Fibroblast of villous mesenchyme (primary cell): Measurements from ENCODE around the gene TERT. TPM values are rescaled to one million over a fixed set of nuclear protein-coding genes. Genes with fewer than 3 reads are reported as not detected.

Source experiments
- DNase-seq: peaks from one replicate; pipeline ENCODE4 v3.0.0-alpha.2; 2010; ENCODE audit warnings: low read depth
- H3K4me3 ChIP-seq: 2 replicates; pipeline ENCODE4 v1.5.1; 2011; ENCODE audit warnings: low read depth, mild to moderate bottlenecking, low read length
- CTCF ChIP-seq: IDR thresholded peaks from 2 replicates; pipeline ENCODE4 v1.5.1; 2012; ENCODE audit warnings: low read depth, mild to moderate bottlenecking, low read length; ENCODE audit not compliant: insufficient read depth
- total RNA-seq: library from RNA; depleted of rRNA; stranded (reverse); fragments of >200 nt; gene quantifications from 2 replicates; pipeline ENCODE4 v1.2.3, GENCODE V29; 2012

TERT gene
- total RNA-seq, 1 donor: not detected

- no peak for DNase-seq
- no peak for TF ChIP-seq CTCF
- no peak overlapping the region for H3K4me3 ChIP-seq
Observed at GRCh38 chr5:1210832-1211251, 84.0 kb downstream of the TERT start.

- H3K4me3 ChIP-seq: no peak overlapping the region
- DNase-seq: no peak
- TF ChIP-seq CTCF: no peak
Observed at GRCh38 chr5:1209896-1210776, 84.7 kb downstream of the TERT start.

GRCh38 chr5:1209489-1209852 is 85.4 kb downstream of the TERT start:
- no peak overlapping the region for H3K4me3 ChIP-seq
- DNase-seq: no peak
- TF ChIP-seq CTCF: no peak

- TF ChIP-seq CTCF: peak; percentile 50
- DNase-seq: peak; percentile 12
- no peak overlapping the region for H3K4me3 ChIP-seq
Observed at GRCh38 chr5:1208743-1209488, 86.0 kb downstream of the TERT start.

DNA sequence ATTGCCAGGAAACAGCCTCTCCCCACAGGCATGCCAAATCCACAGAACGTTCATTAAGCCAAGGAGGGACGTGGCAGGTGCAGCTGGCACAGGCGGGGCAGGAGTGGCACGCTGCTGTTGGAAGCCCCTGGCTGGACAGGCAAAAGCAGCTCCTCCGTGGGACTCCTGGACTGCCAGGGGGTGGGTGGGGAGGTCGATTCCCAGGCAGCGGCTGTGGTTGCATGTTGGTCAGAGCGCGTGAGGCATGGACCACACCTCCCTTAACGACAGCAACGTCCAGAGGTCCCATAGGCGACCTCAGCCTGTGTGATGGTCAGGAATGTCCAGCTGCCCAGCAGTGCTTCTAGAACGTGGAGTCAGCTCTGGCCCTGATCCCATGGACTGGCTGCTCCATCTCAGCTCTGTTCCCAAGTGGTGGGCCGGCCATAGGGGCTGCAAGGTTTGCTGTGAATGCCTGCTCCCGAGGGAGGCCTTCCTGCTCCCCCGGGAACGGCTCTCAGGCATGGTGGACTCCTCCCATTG is 86.6 kb downstream of the TERT start:
- no peak for DNase-seq
- no peak for TF ChIP-seq CTCF
- no peak overlapping the region for H3K4me3 ChIP-seq

DNA sequence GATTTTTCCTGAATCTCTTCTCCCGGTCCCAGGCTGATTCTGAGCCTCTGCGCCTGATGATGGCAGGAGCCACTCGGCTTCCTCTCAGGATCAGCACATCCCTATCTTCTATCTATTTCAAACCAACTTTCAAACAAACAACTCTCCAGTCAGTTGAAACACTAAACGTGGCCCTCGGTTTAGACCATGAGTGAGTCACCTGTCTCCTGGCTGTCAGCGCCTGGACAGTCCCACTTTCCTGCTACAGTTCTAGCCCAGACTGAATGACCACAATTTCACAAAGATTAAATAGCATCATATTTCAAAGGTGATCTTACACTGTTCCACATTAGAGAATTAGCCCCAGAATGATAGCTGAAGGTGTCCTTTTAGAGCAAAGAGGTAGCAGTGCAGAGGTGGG is 87.3 kb downstream of the TERT start:
- no peak overlapping the region for H3K4me3 ChIP-seq
- TF ChIP-seq CTCF: no peak
- DNase-seq: no peak
